SK-N-MC (cell line): ENCODE data around the gene SDHAF4.

ENCODE experiments used
- EZH2 ChIP-seq: fragments of 200-600 bp; sonication (generic); IDR thresholded peaks from one replicate; pipeline ENCODE4 v1.6.1; 2017; ENCODE audit warnings: antibody characterized with exemption
- FOXP2 ChIP-seq: optimal IDR thresholded peaks from 2 replicates; pipeline ENCODE3; 2011; ENCODE audit warnings: mild to moderate bottlenecking, moderate library complexity; ENCODE audit not compliant: insufficient read depth; ENCODE audit errors: extremely low read length, control extremely low read depth
- POLR2AphosphoS5 ChIP-seq: IDR thresholded peaks from 2 replicates; pipeline ENCODE4 v1.6.1; 2012; ENCODE audit warnings: mild to moderate bottlenecking, low read depth, low read length, borderline replicate concordance

- no peak for TF ChIP-seq POLR2AphosphoS5
- no peak for TF ChIP-seq EZH2
- TF ChIP-seq FOXP2 = no peak
Observed at GRCh38 chr6:70627500-70628254, 60.9 kb downstream of the SDHAF4 start.
